BLaER1 (cell line): ENCODE measurements around the gene PRKCE.
"Not testable (repeated sequence)": the region's sequence is repeated elsewhere in the genome, so short reads cannot be mapped to it uniquely, and the experiment has no call there.

ENCODE experiments used
- H3K27ac ChIP-seq: shearing (Covaris generic); formaldehyde crosslinking; 2 replicates; pipeline ENCODE4 v1.8.1; 2022
- H3K27me3 ChIP-seq: shearing (Covaris generic); formaldehyde crosslinking; 2 replicates; pipeline ENCODE4 v1.8.1; 2022
- H3K36me3 ChIP-seq: shearing (Covaris generic); formaldehyde crosslinking; 2 replicates; pipeline ENCODE4 v1.8.1; 2022
- H3K4me1 ChIP-seq: shearing (Covaris generic); formaldehyde crosslinking; 2 replicates; pipeline ENCODE4 v1.8.1; 2022
- H3K4me2 ChIP-seq: shearing (Covaris generic); formaldehyde crosslinking; 2 replicates; pipeline ENCODE4 v1.8.1; 2022
- H3K4me3 ChIP-seq: shearing (Covaris generic); formaldehyde crosslinking; 2 replicates; pipeline ENCODE4 v1.8.1; 2022
- H3K9ac ChIP-seq: shearing (Covaris generic); formaldehyde crosslinking; 2 replicates; pipeline ENCODE4 v1.8.1; 2022
- H3K9me3 ChIP-seq: shearing (Covaris generic); formaldehyde crosslinking; 2 replicates; pipeline ENCODE4 v1.8.1; 2022
- H4K20me1 ChIP-seq: shearing (Covaris generic); formaldehyde crosslinking; 2 replicates; pipeline ENCODE4 v1.8.1; 2022
- Cebpa-rat ChIP-seq: shearing (Covaris generic); IDR thresholded peaks from 2 replicates; pipeline ENCODE4 v1.8.1; 2022

Gene PRKCE

DNA sequence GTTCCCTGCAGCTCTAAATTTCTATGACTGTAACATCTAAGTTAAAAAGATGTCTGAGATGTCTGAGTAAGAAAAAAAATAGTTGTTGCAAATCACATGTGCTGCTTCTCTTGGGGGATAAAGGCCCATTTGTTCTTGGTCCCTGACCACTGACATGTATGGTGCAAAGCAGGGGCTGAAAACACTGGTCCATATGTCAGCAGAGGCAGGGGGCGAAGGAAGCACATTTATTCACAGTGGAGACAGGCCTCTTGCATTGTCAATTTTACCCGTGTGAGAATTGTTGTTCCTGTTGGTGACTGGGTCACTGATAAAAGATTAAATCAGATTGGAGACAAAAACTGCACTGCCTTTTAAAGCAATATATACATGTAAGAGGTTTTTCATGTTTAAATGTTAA lies 38.8 kb downstream of the PRKCE start:
- Histone ChIP-seq H3K9ac (peak overlapping the region; percentile 59; the same call in 1 of the 2 replicates), H3K9me3 (peaks cover 5% of the 10 kb centered on the region; the same call in 1 of the 2 replicates), H3K4me2 (peak overlapping the region; percentile 92), H3K4me3 (peak overlapping the region; percentile 52; the same call in 1 of the 2 replicates), H3K27me3 (no peaks in the 10 kb centered on the region), H3K36me3 (peaks cover 11% of the 10 kb centered on the region; the same call in 1 of the 2 replicates), H3K4me1 (peaks cover 100% of the 10 kb centered on the region), H4K20me1 (peaks cover 97% of the 10 kb centered on the region), H3K27ac (peak overlapping the region; percentile 75)
- TF ChIP-seq Cebpa-rat: no peak

DNA sequence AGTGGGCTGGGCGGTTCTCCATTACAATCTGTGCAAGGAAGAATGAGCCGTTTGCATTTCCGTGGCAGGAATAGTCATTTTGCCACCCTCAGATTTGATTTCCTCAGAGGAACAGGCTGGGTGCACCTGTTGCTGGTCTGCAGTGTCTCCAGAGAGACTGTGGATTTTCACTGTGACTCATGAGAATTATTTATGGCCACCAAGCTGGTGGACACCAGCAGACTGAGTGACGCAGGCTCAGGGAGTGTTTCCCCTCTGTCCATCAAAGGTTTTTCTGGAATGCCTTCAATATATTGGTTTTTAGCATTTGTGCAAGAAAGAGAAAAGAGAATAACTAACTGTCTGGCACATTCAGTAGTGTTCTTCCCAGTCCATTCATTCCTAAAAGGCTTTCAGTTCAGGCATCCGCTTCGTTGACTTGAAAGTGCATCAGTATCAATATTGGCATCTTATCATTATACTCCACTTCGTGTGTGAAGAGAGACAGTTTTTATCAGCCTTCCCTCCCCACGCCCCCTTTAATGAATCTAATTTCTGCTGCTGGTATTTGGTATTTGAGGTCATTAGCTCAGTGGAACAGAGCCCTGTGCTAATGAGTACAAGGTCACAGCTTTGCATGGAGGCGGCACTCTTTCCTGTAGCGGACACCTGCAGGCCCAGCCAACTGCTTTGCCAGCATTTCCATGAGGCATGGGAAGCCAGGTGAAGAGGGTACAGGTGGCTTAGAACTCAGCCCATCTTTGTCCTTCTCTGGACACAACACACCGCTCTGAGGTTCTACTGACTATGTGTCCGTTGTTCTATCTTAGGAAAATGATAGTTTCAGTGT lies 39.9 kb downstream of the PRKCE start:
- H3K4me1 ChIP-seq: peaks cover 100% of the 10 kb centered on the region
- no peaks in the 10 kb centered on the region for H3K36me3 ChIP-seq
- H3K9ac ChIP-seq: peak overlapping the region; percentile 59; the same call in 1 of the 2 replicates
- no peaks in the 10 kb centered on the region for H3K27me3 ChIP-seq
- H3K9me3 ChIP-seq: no peaks in the 10 kb centered on the region
- H3K27ac ChIP-seq: peak overlapping the region; percentile 75
- no peak for TF ChIP-seq Cebpa-rat
- H3K4me2 ChIP-seq: peak overlapping the region; percentile 92
- peaks cover 94% of the 10 kb centered on the region for H4K20me1 ChIP-seq
- H3K4me3 ChIP-seq: peak overlapping the region; percentile 52

DNA sequence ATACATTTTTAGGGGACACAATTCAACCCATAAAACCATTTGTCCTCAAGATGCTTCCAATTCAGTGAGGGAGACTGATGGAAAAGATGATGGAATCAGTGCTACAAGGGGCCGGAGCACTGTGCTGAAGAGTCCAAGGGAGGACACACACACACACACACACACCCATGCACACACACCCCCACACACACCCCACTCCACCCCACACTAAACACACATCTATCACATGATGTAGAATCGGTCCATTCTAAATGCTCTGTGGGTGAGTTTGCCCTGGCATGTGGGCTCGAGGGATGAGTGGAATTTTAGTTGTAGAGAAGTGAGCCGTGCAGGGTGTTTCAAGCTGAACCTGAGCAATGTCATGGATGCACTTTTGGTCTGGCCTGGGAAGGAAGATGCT lies 41.1 kb downstream of the PRKCE start:
- peak overlapping the region; percentile 59; the same call in 1 of the 2 replicates for H3K9ac ChIP-seq
- H3K36me3 ChIP-seq: peaks cover 6% of the 10 kb centered on the region; the same call in 1 of the 2 replicates
- no peak for TF ChIP-seq Cebpa-rat
- peaks cover 100% of the 10 kb centered on the region for H3K4me1 ChIP-seq
- no peak overlapping the region; the same call in 1 of the 2 replicates for H3K4me3 ChIP-seq
- H3K4me2 ChIP-seq: peak overlapping the region; percentile 92
- no peaks in the 10 kb centered on the region for H3K27me3 ChIP-seq
- H3K27ac ChIP-seq: peak overlapping the region; percentile 75
- H3K9me3 ChIP-seq: no peaks in the 10 kb centered on the region
- H4K20me1 ChIP-seq: peaks cover 97% of the 10 kb centered on the region

DNA sequence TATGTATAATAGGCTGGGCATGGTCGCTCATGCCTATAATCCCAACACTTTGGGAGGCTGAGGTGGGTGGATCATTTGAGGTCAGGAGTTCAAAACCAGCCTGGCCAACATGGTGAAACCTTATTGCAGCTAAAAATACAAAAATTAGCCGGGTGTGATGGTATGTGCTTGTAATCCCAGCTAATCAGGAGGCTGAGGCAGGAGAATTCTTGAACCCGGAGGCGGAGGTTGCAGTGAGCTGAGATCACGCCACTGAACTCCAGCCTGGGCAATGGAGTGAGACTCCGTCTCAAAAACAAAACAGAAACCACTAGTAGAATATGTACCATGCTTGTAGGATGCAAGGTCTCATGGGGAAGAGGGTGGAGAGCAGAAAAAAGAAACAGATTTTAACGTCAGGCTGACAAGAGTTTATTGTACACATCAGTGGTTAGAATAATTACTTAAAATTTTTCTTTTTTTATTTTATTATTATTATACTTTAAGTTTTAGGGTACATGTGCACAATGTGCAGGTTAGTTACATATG lies 44.1 kb downstream of the PRKCE start:
- H3K36me3 ChIP-seq: peaks cover 19% of the 10 kb centered on the region
- H3K4me2 ChIP-seq: peak overlapping the region; percentile 92
- 0 out of 2 replicates have a peak overlapping the region, but pooled peaks have one; percentile 36 for H3K4me3 ChIP-seq
- H3K9me3 ChIP-seq, H3K9ac ChIP-seq, H3K27me3 ChIP-seq: not testable (repeated sequence)
- peaks cover 100% of the 10 kb centered on the region for H3K4me1 ChIP-seq
- peaks cover 97% of the 10 kb centered on the region for H4K20me1 ChIP-seq
- peak overlapping the region; percentile 75; the same call in 1 of the 2 replicates for H3K27ac ChIP-seq

DNA sequence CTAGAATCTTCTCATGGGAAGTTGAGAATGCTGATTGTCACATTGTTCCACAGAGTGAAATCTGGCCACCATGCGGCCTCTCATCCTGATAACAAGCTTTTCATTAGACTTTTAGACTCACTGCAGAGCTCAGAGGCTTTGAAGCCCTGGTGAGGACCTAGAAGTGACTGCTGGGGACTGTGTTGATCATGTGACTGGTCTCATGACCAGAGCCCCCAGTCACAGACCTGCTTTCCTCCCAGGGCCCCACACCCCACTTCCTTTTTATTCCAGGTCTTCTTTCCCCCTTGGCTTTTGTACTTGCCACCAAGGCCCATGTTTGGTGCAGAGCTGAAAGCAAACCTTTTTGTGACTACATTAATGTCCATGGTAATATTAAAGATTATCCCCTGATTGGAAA lies 45.2 kb downstream of the PRKCE start:
- peak overlapping the region; percentile 92 for H3K4me2 ChIP-seq
- H3K27me3 ChIP-seq: no peaks in the 10 kb centered on the region
- H3K4me1 ChIP-seq: peaks cover 94% of the 10 kb centered on the region
- peak overlapping the region; percentile 22 for H3K9ac ChIP-seq
- TF ChIP-seq Cebpa-rat: no peak
- H3K36me3 ChIP-seq: peaks cover 31% of the 10 kb centered on the region
- no peaks in the 10 kb centered on the region for H3K9me3 ChIP-seq
- H3K4me3 ChIP-seq: no peak overlapping the region
- peaks cover 97% of the 10 kb centered on the region for H4K20me1 ChIP-seq
- H3K27ac ChIP-seq: peak overlapping the region; percentile 75

DNA sequence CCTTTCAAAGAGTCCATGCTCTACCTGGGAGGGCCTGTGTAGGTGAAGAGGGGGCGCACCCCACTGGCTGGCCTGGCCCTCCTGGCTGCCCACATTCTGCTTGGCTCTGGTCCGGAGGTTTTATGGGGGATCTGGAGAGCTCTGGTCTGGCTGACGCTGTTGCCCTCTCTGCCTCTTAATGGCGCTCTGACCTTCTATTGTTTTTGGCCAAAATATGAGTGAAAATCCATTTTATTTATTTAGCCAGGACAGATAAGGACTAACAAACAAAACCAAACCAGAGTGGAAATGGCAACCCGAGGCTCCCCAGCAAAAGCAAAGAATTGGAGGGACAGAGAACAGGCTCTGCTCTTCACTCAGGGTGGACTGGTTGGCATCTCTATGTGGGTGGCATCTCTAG lies 45.7 kb downstream of the PRKCE start:
- H3K36me3 ChIP-seq: peaks cover 35% of the 10 kb centered on the region
- H3K9ac ChIP-seq: peak overlapping the region; percentile 22; the same call in 1 of the 2 replicates
- no peak for TF ChIP-seq Cebpa-rat
- peaks cover 97% of the 10 kb centered on the region for H4K20me1 ChIP-seq
- peak overlapping the region; percentile 92 for H3K4me2 ChIP-seq
- no peak overlapping the region for H3K4me3 ChIP-seq
- H3K9me3 ChIP-seq: no peaks in the 10 kb centered on the region
- peak overlapping the region; percentile 75 for H3K27ac ChIP-seq
- no peaks in the 10 kb centered on the region for H3K27me3 ChIP-seq
- peaks cover 89% of the 10 kb centered on the region for H3K4me1 ChIP-seq

DNA sequence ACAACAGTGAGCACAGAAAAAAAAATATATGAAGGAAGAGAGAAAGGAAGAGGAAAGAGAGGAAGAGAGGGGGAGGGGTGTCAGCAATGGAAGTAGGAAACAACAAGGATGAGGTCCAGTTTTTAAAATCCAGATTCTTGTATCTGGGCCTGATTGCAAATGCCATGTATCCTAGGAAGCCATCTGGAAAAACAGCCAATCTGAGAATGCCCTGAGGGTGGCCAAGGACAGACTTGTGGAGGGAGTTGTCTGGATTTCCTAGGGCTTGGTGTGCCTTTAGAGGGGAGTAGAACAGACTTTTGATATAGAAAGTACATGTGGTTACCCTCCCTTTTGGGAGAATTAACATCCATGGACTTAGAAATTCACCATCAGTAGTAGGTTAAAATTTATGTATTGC lies 47.1 kb downstream of the PRKCE start:
- Histone ChIP-seq H3K4me1 (peaks cover 75% of the 10 kb centered on the region), H4K20me1 (peaks cover 97% of the 10 kb centered on the region), H3K27ac (peak overlapping the region; percentile 75), H3K9ac (peak overlapping the region; percentile 22), H3K4me3 (no peak overlapping the region), H3K27me3 (no peaks in the 10 kb centered on the region), H3K4me2 (peak overlapping the region; percentile 92), H3K9me3 (no peaks in the 10 kb centered on the region), H3K36me3 (peaks cover 48% of the 10 kb centered on the region)
- no peak for TF ChIP-seq Cebpa-rat

DNA sequence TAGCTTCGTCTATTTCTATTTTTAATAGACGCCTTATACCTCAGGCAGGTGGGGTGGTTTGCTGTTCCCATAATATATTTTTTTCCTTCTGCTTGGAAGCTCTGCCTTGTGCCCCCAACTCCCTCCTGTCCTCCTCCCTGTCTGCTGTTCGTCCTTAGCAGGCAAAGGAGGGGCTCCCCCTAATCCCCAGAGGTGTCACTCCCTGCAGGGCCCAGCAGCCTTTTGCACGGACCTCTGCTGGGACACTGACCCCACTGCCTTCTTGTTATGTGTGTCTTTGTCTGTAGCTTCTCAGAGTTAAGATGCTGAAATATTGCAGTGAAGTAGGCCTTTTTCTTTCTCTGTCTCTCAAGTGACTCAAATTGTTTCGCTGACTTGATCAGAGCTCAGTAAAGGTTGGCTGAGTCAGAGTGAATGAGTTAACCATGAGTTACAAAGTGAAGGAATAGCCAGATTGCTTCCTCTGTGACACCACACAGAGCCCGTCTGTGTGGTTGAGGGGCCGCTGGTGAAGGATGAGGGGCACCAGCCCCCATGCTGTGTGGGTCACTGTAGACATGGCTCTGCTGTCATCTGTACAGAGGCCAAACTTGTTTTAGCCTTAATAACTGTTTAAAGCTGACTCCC lies 47.7 kb downstream of the PRKCE start:
- peaks cover 52% of the 10 kb centered on the region for H3K36me3 ChIP-seq
- H3K4me1 ChIP-seq: peaks cover 70% of the 10 kb centered on the region
- H3K9me3 ChIP-seq: no peaks in the 10 kb centered on the region
- peak overlapping the region; percentile 22 for H3K9ac ChIP-seq
- peaks cover 97% of the 10 kb centered on the region for H4K20me1 ChIP-seq
- TF ChIP-seq Cebpa-rat: no peak
- no peaks in the 10 kb centered on the region for H3K27me3 ChIP-seq
- H3K4me2 ChIP-seq: peak overlapping the region; percentile 92
- H3K4me3 ChIP-seq: no peak overlapping the region
- peak overlapping the region; percentile 75 for H3K27ac ChIP-seq

DNA sequence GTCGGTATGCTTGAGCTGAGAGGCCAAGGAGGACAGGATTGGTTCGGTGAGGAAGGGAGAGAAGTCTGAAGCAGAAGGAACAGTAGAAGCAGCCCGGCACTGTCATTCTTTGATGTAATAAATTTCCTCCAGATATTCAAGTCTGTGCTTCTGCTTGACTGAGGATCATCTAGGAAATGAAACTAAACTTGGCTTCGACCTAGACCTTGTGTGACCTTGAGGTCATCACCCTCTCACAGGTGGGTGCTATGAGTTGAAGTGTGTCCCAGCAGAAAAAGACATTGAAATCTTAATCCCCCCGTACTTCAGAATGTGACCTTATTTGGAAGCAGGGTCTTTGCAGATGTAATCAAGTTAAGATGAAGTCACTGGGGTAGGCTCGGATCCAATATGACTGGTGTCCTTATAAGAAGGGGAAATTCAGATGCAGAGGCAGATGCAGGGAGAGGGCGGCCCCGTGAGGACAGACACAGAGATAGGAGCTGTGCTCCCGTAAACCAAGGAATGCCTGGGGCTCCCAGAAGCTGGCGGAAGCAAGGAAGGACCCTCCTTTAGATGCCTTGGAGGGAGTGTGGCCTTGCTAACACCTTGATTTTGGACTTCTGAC lies 49.0 kb downstream of the PRKCE start:
- H4K20me1 ChIP-seq: peaks cover 97% of the 10 kb centered on the region
- peak overlapping the region; percentile 75 for H3K27ac ChIP-seq
- H3K9me3 ChIP-seq: peaks cover 2% of the 10 kb centered on the region; the same call in 1 of the 2 replicates

More for the DNA sequence above, 49.0 kb downstream of the PRKCE start:
- Histone ChIP-seq H3K4me2 (peak overlapping the region; percentile 92), H3K27me3 (no peaks in the 10 kb centered on the region), H3K4me1 (peaks cover 56% of the 10 kb centered on the region), H3K9ac (peak overlapping the region; percentile 22; the same call in 1 of the 2 replicates), H3K4me3 (no peak overlapping the region), H3K36me3 (peaks cover 66% of the 10 kb centered on the region)
- TF ChIP-seq Cebpa-rat: no peak
